Psoas muscle (tissue), 8 donors: Measurements from ENCODE around the gene GGT5. TPM values are rescaled to one million over a fixed set of nuclear protein-coding genes. Genes with fewer than 3 reads are reported as not detected.
A peak's percentile ranks its signal among the peaks of the same experiment; 100 is the strongest.

Experiments
- ATAC-seq, 4 donors: fragments of 200-7000 bp; cut with Tn5 transposase; one replicate each; pipeline ENCODE4 v1.9.1; 2020; ENCODE audit warnings: moderate library complexity in 3 of 4, mild to moderate bottlenecking in 2 of 4
- DNase-seq, 2 donors: peaks; one replicate each; pipeline ENCODE4 v3.0.0-alpha.2; 2020
- H3K27ac ChIP-seq: fragments of 200-600 bp; one replicate; pipeline ENCODE4 v1.8.0; 2022
- H3K27me3 ChIP-seq, 3 donors: fragments of 200-600 bp in 1 of 3; one replicate each; pipeline versions ENCODE4 v1.6.1 to v1.8.0; 2013 to 2022; ENCODE audit warnings: low read length in 2 of 3, mild to moderate bottlenecking in 2 of 3, moderate library complexity in 1 of 3; ENCODE audit not compliant: insufficient read depth in 3 of 3
- H3K36me3 ChIP-seq, 2 donors: fragments of 200-600 bp in 1 of 2; one replicate each; pipeline versions ENCODE4 v1.6.1 to v1.8.0; 2013 to 2022; ENCODE audit warnings: low read depth in 1 of 2, mild to moderate bottlenecking in 1 of 2, moderate library complexity in 1 of 2; ENCODE audit not compliant: insufficient read depth in 1 of 2
- H3K4me1 ChIP-seq: fragments of 200-600 bp; one replicate; pipeline ENCODE4 v1.8.0; 2022
- H3K4me3 ChIP-seq: fragments of 200-600 bp; one replicate; pipeline ENCODE4 v1.8.0; 2022; ENCODE audit warnings: mild to moderate bottlenecking
- H3K9me3 ChIP-seq: fragments of 200-600 bp; one replicate; pipeline ENCODE4 v1.8.0; 2022
- CTCF ChIP-seq: fragments of 200-600 bp; IDR thresholded peaks from one replicate; pipeline ENCODE4 v1.8.0; 2022; ENCODE audit warnings: antibody characterized with exemption
- WGBS, 3 donors: extraction: QIAGEN DNeasy Blood & Tissue Kit; methylation state at CpG; one replicate each; pipeline versions ENCODE4 v1.1.6 to v1.1.7; 2013; 5-methylcytosine and 5-hydroxymethylcytosine counted together
- intact Hi-C, 2 donors: fragments of 100-400 bp; cut with DNase I; formaldehyde crosslinking; loops; one replicate each; pipeline versions ENCODE4 v1.11.0 to v1.14.2; 2022
- polyA plus RNA-seq, 3 donors: library from polyadenylated mRNA; stranded (reverse); fragments of 200-250 nt; gene quantifications; one replicate each; pipeline ENCODE4 v1.2.3, GENCODE V29; 2013
- total RNA-seq, 4 donors: library from RNA; stranded (reverse); fragmentation: NEBNext Ultra II Directional in 2 of 4; extraction: Animal tissue kit (Norgen Biotek cat#: 25700) in 2 of 4; gene quantifications; one replicate each; pipeline versions ENCODE4 v1.2.1 to v1.2.4, GENCODE V29; 2021 to 2023
- donor health status: healthy with polysubstance abuse.
- donor health status: DM: no; HTN: no; CAD: no; lungs with moderate emphysema.
- donor health status: Bipolar disorder and iron deficiency.
- donor health status: healthy.
- donor health status: DM: yes; HTN: yes; CAD: no.
- donor health status: DM: no; HTN: no; CAD: no.
- donor health status: DM: no; HTN: no; CAD: no.
- donor health status: DM: yes; HTN: yes; CAD: no.

Gene GGT5
- total and polyA plus RNA-seq, 7 donors = 7.3 to 13.7 (median 9.8) TPM

GRCh38 chr22:24189249-24190158, 55.4 kb downstream of the GGT5 start:
- Histone ChIP-seq H3K4me1 (no peaks in the 10 kb centered on the region), H3K4me3 (no peak overlapping the region), H3K27me3 (peaks cover 0 to 2% (median 0%) of the 10 kb centered on the region in 3 donors), H3K27ac (no peak overlapping the region), H3K36me3 (no peaks in the 10 kb centered on the region), H3K9me3 (no peaks in the 10 kb centered on the region)
- TF ChIP-seq CTCF = peak; percentile 77
- ATAC-seq (peak; percentile 86 to 96 (median 90)), DNase-seq (peak; percentile 74 to 81)
- intact Hi-C loops = loop anchor here (5.0 kb wide), 2 partner anchors 43 to 58 kb away; partner anchors contain the start of gene GGT5 (in 2 of the 2)
- 38 to 48% (median 44%) methylated on average over 22 to 23 of the region's 23 CpGs for WGBS, 3 donors

GRCh38 chr22:24188705-24189248, 56.1 kb downstream of the GGT5 start:
- Histone ChIP-seq H3K36me3 (no peaks in the 10 kb centered on the region), H3K9me3 (no peaks in the 10 kb centered on the region), H3K4me1 (no peaks in the 10 kb centered on the region), H3K27ac (no peak overlapping the region), H3K27me3 (peaks cover 0 to 2% (median 0%) of the 10 kb centered on the region in 3 donors), H3K4me3 (no peak overlapping the region)
- WGBS, 3 donors = 79 to 82% (median 79%) methylated on average over 17 of the region's 17 CpGs
- intact Hi-C loops = loop anchor here (5.0 kb wide), 2 partner anchors 44 to 59 kb away; partner anchors contain the start of gene GGT5 (in 1 of the 2)
- ATAC-seq (no peak), DNase-seq (no peak)
- TF ChIP-seq CTCF = no peak

- Histone ChIP-seq H3K36me3 (no peaks in the 10 kb centered on the region), H3K4me3 (no peak overlapping the region), H3K27ac (no peak overlapping the region), H3K4me1 (no peaks in the 10 kb centered on the region), H3K9me3 (no peaks in the 10 kb centered on the region), H3K27me3 (peaks cover 0 to 2% (median 0%) of the 10 kb centered on the region in 3 donors)
- WGBS, 3 donors = 89 to 91% (median 90%) methylated on average over 30 to 37 of the region's 37 CpGs
- ATAC-seq = no peak
- DNase-seq = peak; percentile 14 to 50
- TF ChIP-seq CTCF = no peak
- intact Hi-C loops = loop anchor here (5.0 kb wide), 2 partner anchors 44 to 59 kb away; partner anchors contain the start of gene GGT5 (in 1 of the 2)
Observed at GRCh38 chr22:24187731-24188644, 56.9 kb downstream of the GGT5 start.

- intact Hi-C loops = loop anchor here (5.0 kb wide), 2 partner anchors 45 to 60 kb away; partner anchors contain the start of gene GGT5 (in 1 of the 2)
- ATAC-seq (no peak), DNase-seq (peak in 1 of 2 donors; percentile 46)
- TF ChIP-seq CTCF = no peak
- Histone ChIP-seq H3K4me3 (no peak overlapping the region), H3K36me3 (no peaks in the 10 kb centered on the region), H3K27me3 (no peaks in the 10 kb centered on the region), H3K4me1 (no peaks in the 10 kb centered on the region), H3K27ac (no peak overlapping the region), H3K9me3 (no peaks in the 10 kb centered on the region)
- 87 to 89% (median 89%) methylated on average over 33 to 34 of the region's 34 CpGs for WGBS, 3 donors
Observed at GRCh38 chr22:24186892-24187670, 57.8 kb downstream of the GGT5 start.
